Measurements from ENCODE around the gene GAST. TPM values are rescaled to one million over a fixed set of nuclear protein-coding genes. Genes with fewer than 3 reads are reported as not detected.
"Not testable (repeated sequence)": the region's sequence is repeated elsewhere in the genome, so short reads cannot be mapped to it uniquely, and the experiment has no call there.

Gene GAST
- total RNA-seq, 1 experiment from 2014 or later = not detected

- no TSS peak for BruUV-seq (replicated peaks)
- no peak overlapping the region for H3K4me3 Mint-ChIP-seq (ENCODE audit: low read depth, unreplicated experiment)
- CTCF ChIA-PET = no interaction called here
- H3K27me3 Mint-ChIP-seq (ENCODE audit: unreplicated experiment) = no peaks in the 10 kb centered on the region
- DNase-seq = no peak
- H3K9me3 Mint-ChIP-seq (ENCODE audit: low read depth, unreplicated experiment) = no peaks in the 10 kb centered on the region
- peaks cover 24% of the 10 kb centered on the region for H3K4me1 Mint-ChIP-seq (ENCODE audit: low read depth, unreplicated experiment)
- TF ChIP-seq CTCF (IDR thresholded peaks at IDR 0.05; ENCODE audit: unreplicated experiment) = no peak
- H3K27ac Mint-ChIP-seq (ENCODE audit: unreplicated experiment) = no peak overlapping the region
- intact Hi-C loops (cut with micrococcal nuclease; ENCODE audit: unreplicated experiment) = no loop called here
- peaks cover 49% of the 10 kb centered on the region for H3K36me3 Mint-ChIP-seq (ENCODE audit: insufficient read depth, unreplicated experiment)
These were observed 14.8 kb upstream of the GAST start for GRCh38 chr17:41697122-41697962.

GRCh38 chr17:41700843-41701242 lies 11.3 kb upstream of the GAST start:
- peaks cover 17% of the 10 kb centered on the region for H3K4me1 Mint-ChIP-seq (ENCODE audit: low read depth, unreplicated experiment)
- H3K27ac Mint-ChIP-seq (ENCODE audit: unreplicated experiment); H3K4me3 Mint-ChIP-seq (ENCODE audit: low read depth, unreplicated experiment); DNase-seq; BruUV-seq (replicated peaks); intact Hi-C loops (cut with micrococcal nuclease; ENCODE audit: unreplicated experiment); H3K9me3 Mint-ChIP-seq (ENCODE audit: low read depth, unreplicated experiment); CTCF ChIA-PET: not testable (repeated sequence)
- peaks cover 14% of the 10 kb centered on the region for H3K36me3 Mint-ChIP-seq (ENCODE audit: insufficient read depth, unreplicated experiment)
- H3K27me3 Mint-ChIP-seq (ENCODE audit: unreplicated experiment) = peaks cover 12% of the 10 kb centered on the region

- CTCF ChIA-PET = interaction anchor here (0.6 kb wide), 2 partner anchors 230 to 1922 kb away, joined by 3 to 7 read pairs; no protein-coding TSS in a partner anchor
- intact Hi-C loops (cut with micrococcal nuclease; ENCODE audit: unreplicated experiment) = no loop called here
- no peak for DNase-seq
- BruUV-seq (replicated peaks) = no TSS peak
- no peaks in the 10 kb centered on the region for H3K9me3 Mint-ChIP-seq (ENCODE audit: low read depth, unreplicated experiment)
- no peak overlapping the region for H3K27ac Mint-ChIP-seq (ENCODE audit: unreplicated experiment)
- H3K36me3 Mint-ChIP-seq (ENCODE audit: insufficient read depth, unreplicated experiment) = peaks cover 6% of the 10 kb centered on the region
- TF ChIP-seq CTCF (IDR thresholded peaks at IDR 0.05; ENCODE audit: unreplicated experiment) = no peak
- peaks cover 13% of the 10 kb centered on the region for H3K4me1 Mint-ChIP-seq (ENCODE audit: low read depth, unreplicated experiment)
- peaks cover 29% of the 10 kb centered on the region for H3K27me3 Mint-ChIP-seq (ENCODE audit: unreplicated experiment)
- H3K4me3 Mint-ChIP-seq (ENCODE audit: low read depth, unreplicated experiment) = no peak overlapping the region
These were observed 9.4 kb upstream of the GAST start for GRCh38 chr17:41702712-41703111.

- peaks cover 38% of the 10 kb centered on the region for H3K27me3 Mint-ChIP-seq (ENCODE audit: unreplicated experiment)
- no peak for TF ChIP-seq CTCF (IDR thresholded peaks at IDR 0.05; ENCODE audit: unreplicated experiment)
- no TSS peak for BruUV-seq (replicated peaks)
- H3K36me3 Mint-ChIP-seq (ENCODE audit: insufficient read depth, unreplicated experiment) = no peaks in the 10 kb centered on the region
- no peaks in the 10 kb centered on the region for H3K9me3 Mint-ChIP-seq (ENCODE audit: low read depth, unreplicated experiment)
- peaks cover 13% of the 10 kb centered on the region for H3K4me1 Mint-ChIP-seq (ENCODE audit: low read depth, unreplicated experiment)
- no peak overlapping the region for H3K27ac Mint-ChIP-seq (ENCODE audit: unreplicated experiment)
- intact Hi-C loops (cut with micrococcal nuclease; ENCODE audit: unreplicated experiment) = no loop called here
- CTCF ChIA-PET = interaction anchor here (0.6 to 4.0 kb wide), 5 partner anchors 10 to 285 kb away, joined by 3 to 15 read pairs (median 3); no protein-coding TSS in a partner anchor
- no peak for DNase-seq
- no peak overlapping the region for H3K4me3 Mint-ChIP-seq (ENCODE audit: low read depth, unreplicated experiment)
These were observed 6.7 kb upstream of the GAST start for GRCh38 chr17:41705271-41705991.
